ENCODE data around the gene ZNF469.

Gene ZNF469, protein sequence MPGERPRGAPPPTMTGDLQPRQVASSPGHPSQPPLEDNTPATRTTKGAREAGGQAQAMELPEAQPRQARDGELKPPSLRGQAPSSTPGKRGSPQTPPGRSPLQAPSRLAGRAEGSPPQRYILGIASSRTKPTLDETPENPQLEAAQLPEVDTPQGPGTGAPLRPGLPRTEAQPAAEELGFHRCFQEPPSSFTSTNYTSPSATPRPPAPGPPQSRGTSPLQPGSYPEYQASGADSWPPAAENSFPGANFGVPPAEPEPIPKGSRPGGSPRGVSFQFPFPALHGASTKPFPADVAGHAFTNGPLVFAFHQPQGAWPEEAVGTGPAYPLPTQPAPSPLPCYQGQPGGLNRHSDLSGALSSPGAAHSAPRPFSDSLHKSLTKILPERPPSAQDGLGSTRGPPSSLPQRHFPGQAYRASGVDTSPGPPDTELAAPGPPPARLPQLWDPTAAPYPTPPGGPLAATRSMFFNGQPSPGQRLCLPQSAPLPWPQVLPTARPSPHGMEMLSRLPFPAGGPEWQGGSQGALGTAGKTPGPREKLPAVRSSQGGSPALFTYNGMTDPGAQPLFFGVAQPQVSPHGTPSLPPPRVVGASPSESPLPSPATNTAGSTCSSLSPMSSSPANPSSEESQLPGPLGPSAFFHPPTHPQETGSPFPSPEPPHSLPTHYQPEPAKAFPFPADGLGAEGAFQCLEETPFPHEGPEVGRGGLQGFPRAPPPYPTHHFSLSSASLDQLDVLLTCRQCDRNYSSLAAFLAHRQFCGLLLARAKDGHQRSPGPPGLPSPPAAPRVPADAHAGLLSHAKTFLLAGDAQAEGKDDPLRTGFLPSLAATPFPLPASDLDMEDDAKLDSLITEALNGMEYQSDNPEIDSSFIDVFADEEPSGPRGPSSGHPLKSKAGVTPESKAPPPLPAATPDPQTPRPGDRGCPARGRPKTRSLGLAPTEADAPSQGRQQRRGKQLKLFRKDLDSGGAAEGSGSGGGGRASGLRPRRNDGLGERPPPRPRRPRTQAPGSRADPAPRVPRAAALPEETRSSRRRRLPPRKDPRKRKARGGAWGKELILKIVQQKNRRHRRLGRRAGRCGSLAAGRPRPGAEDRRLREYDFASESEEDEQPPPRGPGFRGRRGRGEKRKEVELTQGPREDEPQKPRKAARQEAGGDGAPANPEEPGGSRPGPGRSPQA (N-terminal part only)

DNA sequence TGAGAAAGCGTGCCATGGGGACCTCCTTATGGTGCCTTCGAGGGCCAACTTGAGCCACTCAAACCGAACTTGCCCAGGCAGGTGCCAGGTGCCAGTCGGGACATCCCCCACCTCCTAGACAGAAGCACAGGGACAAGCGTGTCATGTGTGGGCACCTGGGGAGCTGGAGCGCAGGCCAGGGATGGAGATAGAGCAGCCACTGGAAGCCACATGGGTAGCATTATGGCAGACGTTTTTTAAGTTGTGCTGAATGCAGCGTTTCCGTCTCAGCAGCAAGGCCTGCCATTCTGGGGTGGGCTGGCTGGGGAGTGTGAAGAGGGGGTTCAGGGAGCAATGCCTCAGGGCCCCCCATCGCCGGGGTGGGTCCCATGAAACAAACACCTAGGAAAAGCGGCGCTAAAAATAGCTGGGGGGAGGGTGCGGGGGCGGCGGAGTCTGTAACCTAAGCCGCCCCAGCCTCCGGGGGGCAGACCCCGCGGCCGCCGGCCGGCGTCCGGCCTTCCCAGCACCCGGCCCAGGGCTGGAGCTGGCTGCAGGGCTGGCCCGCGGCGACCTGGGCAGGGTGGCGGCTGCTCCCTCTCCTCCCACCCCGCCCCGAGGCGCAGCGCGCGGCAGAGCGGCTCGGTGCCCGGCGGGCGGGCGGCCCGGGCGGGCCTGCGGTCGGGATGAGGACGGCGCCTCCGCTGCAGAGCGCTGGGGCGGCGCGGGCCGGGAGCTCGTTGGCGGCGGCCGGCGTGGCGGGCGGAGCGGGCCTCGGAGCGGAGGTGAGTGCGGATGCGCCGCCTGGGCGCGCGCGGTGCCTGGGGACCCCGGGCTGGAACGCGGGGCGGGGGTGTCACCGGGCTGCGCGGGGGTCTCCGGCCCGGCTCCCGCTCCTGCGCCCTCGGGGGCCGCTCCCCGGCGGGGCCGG lies at the start of gene ZNF469:
TSS of gene ZNF469 (plus strand) at position 469 of the 910 bp plus-strand sequence. CDS start 44,512 bp downstream, outside the sequence.
- DNase-seq (ENCODE audit: low spot score), result no peak

GRCh38 chr16:88333848-88334777 lies 48.6 kb upstream of the ZNF469 start:
- no peak for DNase-seq (ENCODE audit: low spot score)

DNA sequence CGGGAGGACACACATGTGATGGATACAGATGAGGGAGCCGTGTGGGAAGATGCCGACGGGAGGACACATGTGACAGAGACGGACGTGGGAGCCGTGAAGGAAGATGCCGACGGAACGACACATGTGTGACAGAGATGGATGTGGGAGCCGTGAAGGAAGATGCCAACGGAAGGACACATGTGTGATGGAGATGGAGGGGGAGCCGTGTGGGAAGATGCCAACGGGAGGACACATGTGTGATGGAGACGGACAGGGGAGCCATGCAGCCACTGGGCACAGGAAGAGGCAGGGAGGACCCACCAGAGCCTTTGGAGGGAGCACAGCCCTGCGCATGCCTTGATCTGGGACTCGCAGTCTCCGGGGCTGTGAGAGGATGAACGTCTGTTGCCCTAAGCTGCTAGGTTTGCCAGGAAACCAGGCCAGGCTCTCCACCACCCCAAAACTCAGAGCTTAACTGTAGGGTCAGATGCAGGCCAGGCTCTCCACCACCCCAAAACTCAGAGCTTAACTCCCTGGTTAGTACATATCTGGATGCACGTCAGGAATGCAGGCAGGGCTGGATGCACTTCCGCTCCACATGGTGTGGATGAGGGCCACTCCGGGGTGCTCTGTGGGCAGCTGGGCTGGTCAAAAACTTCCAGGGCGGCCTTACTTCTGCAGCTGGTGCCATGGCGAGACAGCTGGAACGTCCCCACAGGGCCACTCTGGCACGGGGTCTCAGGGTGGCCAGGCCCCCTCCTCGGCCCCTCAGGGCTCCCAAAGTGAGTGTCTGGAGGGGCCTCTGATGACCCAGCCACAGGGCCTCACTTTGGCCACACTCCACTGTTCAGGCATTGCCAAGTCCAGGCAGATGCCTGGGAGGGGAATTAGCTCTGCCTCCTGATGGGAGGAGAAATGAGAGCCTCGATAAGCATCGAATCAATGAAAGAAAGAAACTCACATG lies 47.7 kb upstream of the ZNF469 start:
- DNase-seq (ENCODE audit: low spot score), result no peak

DNA sequence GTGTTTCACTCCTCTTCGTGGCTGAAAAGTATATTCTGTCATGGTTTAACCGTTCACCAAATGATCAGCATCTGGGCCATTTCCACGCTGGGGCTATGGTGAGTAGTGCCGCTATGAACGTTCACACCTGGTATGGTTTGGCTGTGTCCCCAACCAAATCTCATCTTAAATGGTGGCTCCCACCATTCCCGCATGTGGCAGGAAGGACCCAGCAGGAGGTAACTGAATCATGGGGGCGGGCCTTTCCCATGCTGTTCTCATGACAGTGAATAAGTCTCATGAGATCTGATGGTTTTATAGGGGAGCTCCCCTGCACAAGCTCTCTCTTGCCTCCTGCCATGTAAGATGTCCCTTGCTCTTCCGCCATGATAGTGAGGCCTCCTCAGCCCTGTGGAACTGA lies 45.7 kb upstream of the ZNF469 start:
- DNase-seq (ENCODE audit: low spot score), result no peak

GRCh38 chr16:88337538-88337937 lies 45.2 kb upstream of the ZNF469 start:
- no peak for DNase-seq (ENCODE audit: low spot score)

DNA sequence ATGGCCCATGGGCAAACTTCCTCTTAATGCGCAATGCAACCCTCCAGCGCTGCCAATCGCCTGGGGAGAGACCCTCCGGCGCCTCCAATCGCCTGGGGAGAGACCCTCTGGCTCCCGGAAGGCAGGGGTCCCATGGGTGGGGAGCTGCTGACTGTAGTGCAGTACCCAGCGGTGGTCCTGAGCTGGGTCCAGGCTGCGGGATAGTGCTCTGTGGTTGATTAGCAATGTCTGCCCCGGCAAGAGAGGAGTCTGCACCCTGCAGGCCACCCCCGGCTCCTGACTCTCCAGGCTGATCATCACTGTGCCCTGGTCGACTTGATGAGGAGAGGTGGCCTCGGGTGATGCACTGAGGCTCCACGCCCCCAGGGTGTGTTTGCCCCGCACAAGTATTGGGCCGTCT lies 44.6 kb upstream of the ZNF469 start:
- DNase-seq (ENCODE audit: low spot score), result no peak

- no peak for DNase-seq (ENCODE audit: low spot score)
Measured at GRCh38 chr16:88338896-88339295, 43.9 kb upstream of the ZNF469 start.

- DNase-seq (ENCODE audit: low spot score), result no peak
Measured at GRCh38 chr16:88339930-88340754, 42.6 kb upstream of the ZNF469 start.

- no peak for DNase-seq (ENCODE audit: low spot score)
Measured at GRCh38 chr16:88340755-88341150, 42.0 kb upstream of the ZNF469 start.

DNA sequence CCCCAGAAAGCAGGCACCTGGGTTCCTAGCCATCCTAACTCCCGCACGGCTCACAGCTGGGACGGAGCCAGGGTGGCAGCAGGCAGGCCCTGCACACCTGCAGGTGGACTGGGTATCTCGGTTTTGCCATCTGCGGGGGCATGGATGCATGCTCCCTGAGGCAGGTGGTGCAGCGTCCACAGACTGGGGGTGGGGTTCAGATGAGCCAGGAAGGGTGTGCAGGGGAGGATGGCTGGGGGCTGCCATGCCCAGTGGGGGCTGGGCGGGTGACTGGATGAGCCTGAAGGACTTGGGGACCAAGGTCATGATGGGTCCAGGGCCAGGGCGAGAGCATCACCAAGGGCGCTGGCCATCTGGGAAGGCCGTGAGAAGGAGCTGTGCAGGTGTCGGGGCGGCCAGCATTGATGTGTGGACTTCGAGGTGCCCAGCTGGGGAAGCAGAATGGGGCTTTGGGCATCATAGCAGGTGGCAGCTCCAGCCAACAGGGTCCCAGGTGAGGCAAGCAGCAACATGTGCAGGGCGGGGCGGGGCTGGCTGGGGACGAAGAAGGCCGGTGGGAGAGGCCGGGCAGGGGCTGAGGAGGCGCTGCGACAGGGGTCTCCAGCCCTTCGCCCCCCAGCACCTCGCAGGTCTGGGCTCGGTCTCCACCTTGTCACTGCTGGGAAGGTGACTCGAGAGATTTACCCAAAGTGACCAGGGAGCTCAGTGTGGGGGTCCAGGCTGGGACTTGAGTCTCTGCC lies 41.0 kb upstream of the ZNF469 start:
- no peak for DNase-seq (ENCODE audit: low spot score)

DNA sequence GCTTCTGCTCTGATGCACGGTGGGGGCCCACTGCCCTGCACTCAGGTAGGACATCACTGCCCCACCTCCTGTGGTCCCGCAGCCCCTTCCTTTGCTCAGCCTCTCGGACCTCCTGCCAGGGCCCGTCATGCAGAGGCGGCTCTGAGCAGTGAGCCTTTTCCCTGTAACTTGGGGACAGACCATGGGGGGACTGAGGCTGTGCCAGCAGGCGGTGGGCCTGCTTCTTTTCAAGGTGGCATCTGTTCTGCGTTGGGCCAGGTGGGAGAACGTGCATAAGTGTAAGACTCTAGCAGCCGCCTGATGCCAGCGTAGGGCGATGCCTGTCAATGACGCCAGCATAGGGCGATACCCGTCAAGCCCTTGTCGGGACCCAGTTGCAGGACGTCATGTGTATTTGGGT lies 40.3 kb upstream of the ZNF469 start:
- no peak for DNase-seq (ENCODE audit: low spot score)

- no peak for DNase-seq (ENCODE audit: low spot score)
Measured at GRCh38 chr16:88343271-88343791, 39.4 kb upstream of the ZNF469 start.

DNA sequence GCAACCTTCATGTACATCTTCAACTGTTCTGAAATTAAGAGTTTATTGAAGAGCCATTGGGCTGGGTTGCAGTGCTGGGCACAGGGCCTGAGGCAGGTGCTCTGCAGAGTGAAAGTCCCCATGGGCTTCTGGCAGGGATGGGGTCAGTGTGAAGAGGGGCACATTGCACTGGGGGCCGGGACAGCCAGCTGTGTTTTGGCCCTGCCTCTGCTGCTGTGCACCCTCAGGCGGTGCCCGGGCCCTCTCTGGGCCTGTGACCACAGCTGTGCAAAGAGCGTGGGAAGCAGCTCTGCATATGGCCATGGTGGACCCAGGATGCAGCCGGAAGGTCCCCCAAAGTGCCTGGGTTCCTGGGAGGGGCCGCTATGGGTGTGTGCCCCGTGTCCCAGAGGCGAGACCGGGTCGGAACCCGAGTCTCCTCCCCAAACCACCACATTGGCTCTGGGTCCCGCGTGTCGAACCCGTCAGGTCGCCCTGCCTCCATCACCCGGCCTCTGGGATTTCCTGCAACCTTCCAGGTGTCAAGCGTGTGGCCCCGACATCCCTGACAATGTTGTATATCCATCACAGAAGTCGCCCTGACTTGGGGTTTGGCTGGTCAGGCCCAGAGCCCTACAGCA lies 38.2 kb upstream of the ZNF469 start:
- DNase-seq (ENCODE audit: low spot score), result no peak

- DNase-seq (ENCODE audit: low spot score), result no peak
Measured at GRCh38 chr16:88345031-88345720, 37.6 kb upstream of the ZNF469 start.

DNA sequence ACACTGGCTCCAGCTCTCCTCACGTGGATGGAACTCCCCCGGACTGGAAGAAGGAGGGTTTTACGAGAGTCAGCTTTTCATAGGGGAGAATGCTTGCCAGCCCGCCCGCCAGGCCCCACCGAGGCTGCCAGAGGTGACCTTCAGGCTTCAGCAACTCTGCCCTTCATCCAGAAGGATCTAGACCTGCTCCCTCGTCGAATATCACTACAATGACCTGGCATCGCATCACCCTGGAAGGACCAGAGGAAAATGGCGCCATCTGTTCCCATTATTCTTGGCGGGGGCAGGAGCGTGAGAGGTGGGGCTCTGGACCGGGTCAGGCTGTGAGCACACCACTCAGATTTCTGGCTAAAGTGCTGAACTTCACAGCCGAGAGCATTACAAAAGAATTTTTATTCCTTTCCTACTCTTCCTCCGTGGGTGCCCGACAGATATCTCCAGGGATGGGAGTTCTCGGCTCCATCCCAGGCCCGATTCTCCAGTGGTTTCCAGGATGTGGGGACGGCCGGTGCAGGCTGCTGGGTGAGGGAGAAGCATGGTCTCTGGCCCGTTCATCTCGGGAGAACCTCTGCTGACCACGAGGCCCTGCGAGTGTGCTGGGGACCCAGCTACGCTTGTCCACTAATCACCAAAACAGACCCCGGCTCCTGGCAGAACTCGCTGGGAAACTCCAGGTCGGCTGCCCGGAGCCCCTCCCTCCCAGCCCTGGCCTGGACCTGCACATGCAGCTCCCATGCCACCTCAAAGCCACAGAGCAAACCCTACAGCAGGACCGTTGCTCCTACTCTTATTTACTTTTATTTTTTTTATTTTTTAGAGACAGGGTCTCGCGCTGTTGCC lies 36.8 kb upstream of the ZNF469 start:
- DNase-seq (ENCODE audit: low spot score), result no peak

Data from pons (tissue), 1 donor.